ENCODE results near the gene SPAG6. TPM values are rescaled to one million over a fixed set of nuclear protein-coding genes. Genes with fewer than 3 reads are reported as not detected.
"Not testable (repeated sequence)": the region's sequence is repeated elsewhere in the genome, so short reads cannot be mapped to it uniquely, and the experiment has no call there.

Gene SPAG6
- total RNA-seq, 1 donor from 2014 or later = 8.9 TPM

GRCh38 chr10:22356324-22356873 is 11.1 kb downstream of the SPAG6 start:
- no peak for TF ChIP-seq CTCF (IDR thresholded peaks at IDR 0.05; ENCODE audit: unreplicated experiment)
- Mint-ChIP-seq H3K27me3 (peaks cover 6% of the 10 kb centered on the region), H3K4me3 (ENCODE audit: low read depth) (no peak overlapping the region), H3K36me3 (ENCODE audit: insufficient read depth) (no peaks in the 10 kb centered on the region), H3K27ac (no peak overlapping the region), H3K9me3 (ENCODE audit: low read depth) (no peaks in the 10 kb centered on the region), H3K4me1 (ENCODE audit: low read depth) (no peaks in the 10 kb centered on the region)
- no peak for DNase-seq (ENCODE audit: low spot score, unreplicated experiment)

GRCh38 chr10:22357770-22358169 is 12.5 kb downstream of the SPAG6 start:
- H3K27ac Mint-ChIP-seq; H3K27me3 Mint-ChIP-seq; H3K4me1 Mint-ChIP-seq (ENCODE audit: low read depth); H3K9me3 Mint-ChIP-seq (ENCODE audit: low read depth); H3K4me3 Mint-ChIP-seq (ENCODE audit: low read depth); H3K36me3 Mint-ChIP-seq (ENCODE audit: insufficient read depth); DNase-seq (ENCODE audit: low spot score, unreplicated experiment): not testable (repeated sequence)

GRCh38 chr10:22363305-22363704 is 18.0 kb downstream of the SPAG6 start:
- no peaks in the 10 kb centered on the region for H3K9me3 Mint-ChIP-seq (ENCODE audit: low read depth)
- no peaks in the 10 kb centered on the region for H3K27me3 Mint-ChIP-seq
- no peak overlapping the region for H3K27ac Mint-ChIP-seq
- TF ChIP-seq CTCF (IDR thresholded peaks at IDR 0.05; ENCODE audit: unreplicated experiment) = no peak
- H3K36me3 Mint-ChIP-seq (ENCODE audit: insufficient read depth) = no peaks in the 10 kb centered on the region
- no peak overlapping the region for H3K4me3 Mint-ChIP-seq (ENCODE audit: low read depth)
- peaks cover 8% of the 10 kb centered on the region for H3K4me1 Mint-ChIP-seq (ENCODE audit: low read depth)
- no peak for DNase-seq (ENCODE audit: low spot score, unreplicated experiment)

- no peaks in the 10 kb centered on the region for H3K27me3 Mint-ChIP-seq
- H3K4me3 Mint-ChIP-seq (ENCODE audit: low read depth) = no peak overlapping the region
- no peak for TF ChIP-seq CTCF (IDR thresholded peaks at IDR 0.05; ENCODE audit: unreplicated experiment)
- H3K4me1 Mint-ChIP-seq (ENCODE audit: low read depth) = peaks cover 9% of the 10 kb centered on the region
- H3K36me3 Mint-ChIP-seq (ENCODE audit: insufficient read depth) = no peaks in the 10 kb centered on the region
- DNase-seq (ENCODE audit: low spot score, unreplicated experiment) = no peak
- no peak overlapping the region for H3K27ac Mint-ChIP-seq
- H3K9me3 Mint-ChIP-seq (ENCODE audit: low read depth) = no peaks in the 10 kb centered on the region
Observed at GRCh38 chr10:22364407-22365140, 19.3 kb downstream of the SPAG6 start.

GRCh38 chr10:22365233-22365632 is 19.9 kb downstream of the SPAG6 start:
- Mint-ChIP-seq H3K9me3 (ENCODE audit: low read depth) (no peaks in the 10 kb centered on the region), H3K27ac (no peak overlapping the region), H3K36me3 (ENCODE audit: insufficient read depth) (no peaks in the 10 kb centered on the region), H3K4me1 (ENCODE audit: low read depth) (peaks cover 9% of the 10 kb centered on the region), H3K4me3 (ENCODE audit: low read depth) (no peak overlapping the region), H3K27me3 (no peaks in the 10 kb centered on the region)
- DNase-seq (ENCODE audit: low spot score, unreplicated experiment) = no peak
- TF ChIP-seq CTCF (IDR thresholded peaks at IDR 0.05; ENCODE audit: unreplicated experiment) = no peak

All from progenitor cell of endocrine pancreas (in vitro differentiated cells).